EH (cell line): Measurements from ENCODE around the gene B4GALT3.

Source experiments
- DNase-seq: peaks from one replicate; pipeline ENCODE4 v3.0.0-alpha.2; 2015; ENCODE audit warnings: low read depth

B4GALT3 gene

GRCh38 chr1:161187311-161187710 lies 10.0 kb upstream of the B4GALT3 start:
- DNase-seq = no peak

GRCh38 chr1:161185732-161186311 lies 8.5 kb upstream of the B4GALT3 start:
- no peak for DNase-seq

GRCh38 chr1:161185282-161185682 lies 8.0 kb upstream of the B4GALT3 start:
- peak; percentile 67 for DNase-seq

- DNase-seq = peak; percentile 66
Observed at GRCh38 chr1:161182214-161182613, 4.9 kb upstream of the B4GALT3 start.

GRCh38 chr1:161180639-161181038 lies 3.3 kb upstream of the B4GALT3 start:
- DNase-seq = peak; percentile 29

GRCh38 chr1:161179698-161180097 lies 2.4 kb upstream of the B4GALT3 start:
- no peak for DNase-seq

GRCh38 chr1:161177936-161178244 lies 583 bp upstream of the B4GALT3 start:
- no peak for DNase-seq

GRCh38 chr1:161176468-161177111 lies 717 bp downstream of the B4GALT3 start:
- no peak for DNase-seq

- no peak for DNase-seq
Observed at GRCh38 chr1:161175771-161176453, 1.4 kb downstream of the B4GALT3 start.

GRCh38 chr1:161174911-161175310 lies 2.4 kb downstream of the B4GALT3 start:
- DNase-seq = no peak

GRCh38 chr1:161173711-161174110 lies 3.6 kb downstream of the B4GALT3 start:
- DNase-seq = no peak

- peak; percentile 93 for DNase-seq
Observed at GRCh38 chr1:161172776-161173376, 4.4 kb downstream of the B4GALT3 start.

- no peak for DNase-seq
Observed at GRCh38 chr1:161172349-161172748, 5.0 kb downstream of the B4GALT3 start.

- no peak for DNase-seq
Observed at GRCh38 chr1:161171696-161172095, 5.6 kb downstream of the B4GALT3 start.

GRCh38 chr1:161171191-161171590 lies 6.1 kb downstream of the B4GALT3 start:
- no peak for DNase-seq

- DNase-seq = no peak
Observed at GRCh38 chr1:161168906-161169305, 8.4 kb downstream of the B4GALT3 start.

- DNase-seq = peak; percentile 13
Observed at GRCh38 chr1:161166669-161167548, 10.4 kb downstream of the B4GALT3 start.

GRCh38 chr1:161165742-161166668 lies 11.3 kb downstream of the B4GALT3 start, which contains the start of gene PPOX:
PPOX (plus strand) TSS chr1:161166426; CDS start chr1:161166848, 422 bp downstream.
- peak; percentile 99 for DNase-seq

- DNase-seq = no peak
Observed at GRCh38 chr1:161164901-161165610, 12.3 kb downstream of the B4GALT3 start.

- no peak for DNase-seq
Observed at GRCh38 chr1:161163793-161164192, 13.5 kb downstream of the B4GALT3 start.
